ENCODE results near the gene ALX4.

Gene ALX4

GRCh38 chr11:44300844-44301563 lies 8.9 kb downstream of the ALX4 start:
- no peak for DNase-seq (ENCODE audit: low spot score)

GRCh38 chr11:44298862-44299261 lies 11.1 kb downstream of the ALX4 start:
- DNase-seq (ENCODE audit: low spot score) = no peak

- no peak for DNase-seq (ENCODE audit: low spot score)
These were observed 19.7 kb downstream of the ALX4 start for GRCh38 chr11:44290208-44290607.

- no peak for DNase-seq (ENCODE audit: low spot score)
These were observed 21.8 kb downstream of the ALX4 start for GRCh38 chr11:44288133-44288526.

- no peak for DNase-seq (ENCODE audit: low spot score)
These were observed 23.0 kb downstream of the ALX4 start for GRCh38 chr11:44286911-44287310.

GRCh38 chr11:44286268-44286880 lies 23.6 kb downstream of the ALX4 start:
- DNase-seq (ENCODE audit: low spot score) = no peak

GRCh38 chr11:44285756-44286155 lies 24.2 kb downstream of the ALX4 start:
- DNase-seq (ENCODE audit: low spot score) = no peak

GRCh38 chr11:44282620-44283019 lies 27.3 kb downstream of the ALX4 start:
- no peak for DNase-seq (ENCODE audit: low spot score)

GRCh38 chr11:44281151-44281550 lies 28.8 kb downstream of the ALX4 start:
- no peak for DNase-seq (ENCODE audit: low spot score)

GRCh38 chr11:44280257-44280656 lies 29.7 kb downstream of the ALX4 start:
- DNase-seq (ENCODE audit: low spot score) = no peak

GRCh38 chr11:44279483-44279882 lies 30.5 kb downstream of the ALX4 start:
- no peak for DNase-seq (ENCODE audit: low spot score)

GRCh38 chr11:44277196-44278090 lies 32.5 kb downstream of the ALX4 start:
- DNase-seq (ENCODE audit: low spot score) = peak; percentile 18

GRCh38 chr11:44275961-44276550 lies 33.9 kb downstream of the ALX4 start:
- DNase-seq (ENCODE audit: low spot score) = peak; percentile 60

- peak; percentile 50 for DNase-seq (ENCODE audit: low spot score)
These were observed 34.7 kb downstream of the ALX4 start for GRCh38 chr11:44275241-44275640.

GRCh38 chr11:44274404-44274803 lies 35.5 kb downstream of the ALX4 start:
- peak; percentile 50 for DNase-seq (ENCODE audit: low spot score)

GRCh38 chr11:44271286-44271685 lies 38.7 kb downstream of the ALX4 start:
- no peak for DNase-seq (ENCODE audit: low spot score)

GRCh38 chr11:44270403-44271273 lies 39.3 kb downstream of the ALX4 start:
- peak; percentile 67 for DNase-seq (ENCODE audit: low spot score)

- DNase-seq (ENCODE audit: low spot score) = no peak
These were observed 40.3 kb downstream of the ALX4 start for GRCh38 chr11:44269369-44270351.

- no peak for DNase-seq (ENCODE audit: low spot score)
These were observed 41.3 kb downstream of the ALX4 start for GRCh38 chr11:44268614-44269080.

All from left forelimb (tissue), 1 donor.